ENCODE measurements around the gene CHD1L.

GRCh38 chr1:147338571-147338970 lies 96.1 kb downstream of the CHD1L start:
- no peak for TF ChIP-seq EZH2 (IDR thresholded peaks at IDR 0.05; ENCODE audit: insufficient read depth, poor library complexity, severe bottlenecking)
- no peak for TF ChIP-seq EZH2phosphoT487 (IDR thresholded peaks at IDR 0.05; ENCODE audit: insufficient read depth, low read depth)
